Peyer's patch (tissue), 4 donors: Measurements from ENCODE around the gene IGSF11.

Experiments
- POLR2A ChIP-seq, 2 donors: fragments of 450-650 bp; IDR thresholded peaks; one replicate each; pipeline ENCODE4 v1.5.1; 2017; ENCODE audit warnings: antibody characterized with exemption in 2 of 2, mild to moderate bottlenecking in 2 of 2, moderate library complexity in 2 of 2
- TF ChIP-seq, protein P1 (sequence below), 6 experiments: fragments of 450-650 bp in 4 of 6; fragments of 200-600 bp in 2 of 6; sonication (generic) in 1 of 6; IDR thresholded peaks; one replicate each; pipeline ENCODE4 v1.5.1; 2017 to 2019; ENCODE audit warnings: antibody characterized with exemption in 6 of 6, mild to moderate bottlenecking in 3 of 6, moderate library complexity in 1 of 6

DNA sequence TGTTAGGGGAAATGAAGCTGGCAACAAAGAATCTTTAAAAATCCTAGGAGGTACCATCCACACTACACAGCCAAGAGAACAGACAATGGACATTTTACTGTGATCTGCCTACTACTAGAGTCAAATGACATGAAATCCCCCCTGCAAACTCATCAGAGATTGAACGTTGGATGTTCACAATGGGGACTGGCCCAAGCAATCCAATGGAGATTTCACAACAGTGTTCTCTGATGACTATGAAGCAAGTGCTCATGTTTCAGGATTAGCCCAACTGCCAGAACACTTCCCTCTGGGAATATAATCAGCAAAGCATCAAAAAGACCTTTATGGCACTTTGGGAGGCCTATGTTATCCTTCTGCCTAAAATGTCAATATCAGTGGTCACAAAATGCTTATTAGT is 97.8 kb downstream of the IGSF11 start:
- TF ChIP-seq, protein P1, sequence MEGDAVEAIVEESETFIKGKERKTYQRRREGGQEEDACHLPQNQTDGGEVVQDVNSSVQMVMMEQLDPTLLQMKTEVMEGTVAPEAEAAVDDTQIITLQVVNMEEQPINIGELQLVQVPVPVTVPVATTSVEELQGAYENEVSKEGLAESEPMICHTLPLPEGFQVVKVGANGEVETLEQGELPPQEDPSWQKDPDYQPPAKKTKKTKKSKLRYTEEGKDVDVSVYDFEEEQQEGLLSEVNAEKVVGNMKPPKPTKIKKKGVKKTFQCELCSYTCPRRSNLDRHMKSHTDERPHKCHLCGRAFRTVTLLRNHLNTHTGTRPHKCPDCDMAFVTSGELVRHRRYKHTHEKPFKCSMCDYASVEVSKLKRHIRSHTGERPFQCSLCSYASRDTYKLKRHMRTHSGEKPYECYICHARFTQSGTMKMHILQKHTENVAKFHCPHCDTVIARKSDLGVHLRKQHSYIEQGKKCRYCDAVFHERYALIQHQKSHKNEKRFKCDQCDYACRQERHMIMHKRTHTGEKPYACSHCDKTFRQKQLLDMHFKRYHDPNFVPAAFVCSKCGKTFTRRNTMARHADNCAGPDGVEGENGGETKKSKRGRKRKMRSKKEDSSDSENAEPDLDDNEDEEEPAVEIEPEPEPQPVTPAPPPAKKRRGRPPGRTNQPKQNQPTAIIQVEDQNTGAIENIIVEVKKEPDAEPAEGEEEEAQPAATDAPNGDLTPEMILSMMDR (IDR thresholded peaks at IDR 0.05): no peak
- TF ChIP-seq POLR2A (IDR thresholded peaks at IDR 0.05): no peak
